Endothelial cell of umbilical vein (primary cell): ENCODE results near the gene EML4. TPM values are rescaled to one million over a fixed set of nuclear protein-coding genes. Genes with fewer than 3 reads are reported as not detected.

Source experiments
- BruUV-seq: library from RNA; stranded (reverse); fragments of 400-500 nt; replicated peaks from 2 replicates; lab custom pipeline; 2021; lab: Mats Ljungman, UMichigan
- CTCF ChIA-PET: fragments of 300-600, 350-600 bp; sonication (Branson Sonifier 250); formaldehyde crosslinking; loops from one replicate; lab custom pipeline; 2021; ENCODE audit warnings: antibody characterized with exemption, inconsistent platforms; lab: Charles Lee
- POLR2A ChIA-PET: fragments of 300-600, 350-600 bp; sonication (Branson Sonifier 250); formaldehyde crosslinking; loops from one replicate; lab custom pipeline; 2021; ENCODE audit warnings: antibody characterized with exemption, inconsistent platforms; lab: Charles Lee
- DNase-seq: peaks from one replicate; pipeline ENCODE4 v3.0.0-alpha.2; 2011; ENCODE audit warnings: low read depth, low spot score
- FAIRE-seq: peaks from 2 replicates; lab custom pipeline; 2011; peaks lifted over from hg19 to GRCh38; lab: Jason Lieb, UNC
- H2AFZ ChIP-seq: 2 replicates; pipeline ENCODE4 v1.6.0; 2012; ENCODE audit warnings: low read depth, low read length, control low read depth, inconsistent platforms
- H3K27ac ChIP-seq: 2 replicates; pipeline ENCODE4 v1.5.1; 2011; ENCODE audit warnings: low read depth, mild to moderate bottlenecking, control low read depth, low read length, moderate library complexity; ENCODE audit not compliant: insufficient read depth
- H3K27me3 ChIP-seq, 2 experiments: 2 replicates each; pipeline versions ENCODE4 v1.6.0 to v1.6.1; 2011; ENCODE audit warnings: low read length in 2 of 2, mixed read lengths in 1 of 2; ENCODE audit not compliant: control insufficient read depth in 2 of 2, insufficient read depth in 2 of 2
- H3K36me3 ChIP-seq, 2 experiments: 2 replicates in 1 of 2; 3 replicates in 1 of 2; pipeline ENCODE4 v1.5.1; 2011; ENCODE audit warnings: low read length in 2 of 2, mild to moderate bottlenecking in 1 of 2, moderate library complexity in 1 of 2; ENCODE audit not compliant: control insufficient read depth in 2 of 2, insufficient read depth in 2 of 2; ENCODE audit errors: extremely low read depth in 1 of 2
- H3K4me1 ChIP-seq: 3 replicates; pipeline ENCODE4 v1.5.1; 2011; ENCODE audit warnings: mild to moderate bottlenecking, low read length; ENCODE audit not compliant: control insufficient read depth, insufficient read depth; ENCODE audit errors: extremely low read depth
- H3K4me2 ChIP-seq: 2 replicates; pipeline ENCODE4 v1.6.1; 2011; ENCODE audit warnings: low read length, control low read depth, mixed read lengths; ENCODE audit not compliant: insufficient read depth
- H3K4me3 ChIP-seq, 3 experiments: fragments of 200-600 bp in 1 of 3; sonication (generic), shearing (Covaris generic) in 1 of 3; replicated peaks in 1 of 3; 2 replicates each; pipeline ENCODE4 v1.5.1; 2011 to 2016; ENCODE audit warnings: control low read depth in 3 of 3, low read length in 3 of 3, mild to moderate bottlenecking in 2 of 3, inconsistent platforms in 1 of 3, low read depth in 1 of 3, moderate library complexity in 1 of 3; ENCODE audit not compliant: insufficient read depth in 1 of 3
- H3K79me2 ChIP-seq: 2 replicates; pipeline ENCODE4 v1.6.0; 2012; ENCODE audit warnings: low read length, inconsistent platforms; ENCODE audit not compliant: control insufficient read depth, insufficient read depth
- H3K9ac ChIP-seq: replicated peaks from 2 replicates; pipeline ENCODE3; 2011; ENCODE audit warnings: low read length, control low read depth; ENCODE audit not compliant: insufficient read depth; ENCODE audit errors: extremely low read depth
- H3K9me1 ChIP-seq: replicated peaks from 3 replicates; pipeline ENCODE4 v1.6.0; 2011; ENCODE audit warnings: mild to moderate bottlenecking, low read length; ENCODE audit not compliant: control insufficient read depth, insufficient read depth; ENCODE audit errors: extremely low read depth
- H3K9me3 ChIP-seq: replicated peaks from 2 replicates; pipeline ENCODE4 v1.5.1; 2012; ENCODE audit warnings: low read length, inconsistent platforms; ENCODE audit not compliant: control insufficient read depth, insufficient read depth
- H4K20me1 ChIP-seq: replicated peaks from 2 replicates; pipeline ENCODE3; 2011; ENCODE audit warnings: mild to moderate bottlenecking, low read length; ENCODE audit not compliant: control insufficient read depth, insufficient read depth; ENCODE audit errors: extremely low read depth
- CTCF ChIP-seq, 2 donors: IDR thresholded peaks; 1 replicate in 1 of 2; 2 replicates in 1 of 2; pipeline ENCODE4 v1.5.1; 2011; ENCODE audit warnings: low read length in 2 of 2, mild to moderate bottlenecking in 2 of 2, moderate library complexity in 2 of 2, control low read depth in 1 of 2, inconsistent platforms in 1 of 2, low read depth in 1 of 2; ENCODE audit not compliant: insufficient read depth in 1 of 2; ENCODE audit errors: extremely low read depth in 1 of 2
- EZH2 ChIP-seq: IDR thresholded peaks from 2 replicates; pipeline ENCODE4 v1.6.1; 2012; ENCODE audit warnings: borderline replicate concordance, low read depth, mild to moderate bottlenecking, moderate library complexity, low read length, inconsistent platforms; ENCODE audit not compliant: severe bottlenecking
- FOS ChIP-seq: IDR thresholded peaks from 2 replicates; pipeline ENCODE4 v1.6.1; 2011; ENCODE audit warnings: mild to moderate bottlenecking, low read length, moderate library complexity, borderline replicate concordance; ENCODE audit not compliant: insufficient read depth
- GATA2 ChIP-seq: IDR thresholded peaks from 2 replicates; pipeline ENCODE4 v1.7.0; 2011; ENCODE audit warnings: low read depth, mild to moderate bottlenecking, moderate library complexity, mixed read lengths, low read length; ENCODE audit not compliant: insufficient read length, insufficient read depth
- JUN ChIP-seq: IDR thresholded peaks from 2 replicates; pipeline ENCODE4 v1.6.1; 2011; ENCODE audit warnings: borderline replicate concordance, low read depth; ENCODE audit not compliant: insufficient read length, insufficient read depth
- MAX ChIP-seq: IDR thresholded peaks from 2 replicates; pipeline ENCODE4 v1.6.1; 2011; ENCODE audit not compliant: insufficient read depth, insufficient read length
- MYC ChIP-seq: IDR thresholded peaks from one replicate; pipeline ENCODE4 v1.6.1; 2011; ENCODE audit warnings: mild to moderate bottlenecking, low read depth, low read length
- POLR2A ChIP-seq: IDR thresholded peaks from 2 replicates; pipeline ENCODE4 v1.6.1; 2012; ENCODE audit warnings: low read depth, mild to moderate bottlenecking, control low read depth, low read length
- POLR2AphosphoS5 ChIP-seq: IDR thresholded peaks from 2 replicates; pipeline ENCODE4 v1.6.1; 2012; ENCODE audit warnings: low read depth, mild to moderate bottlenecking, control low read depth, low read length, moderate library complexity; ENCODE audit not compliant: insufficient read depth
- dilution Hi-C: fragments of 300-500 bp; cut with MboI; formaldehyde crosslinking; loops from one replicate; pipeline ENCODE4 v1.15.0; 2019; ENCODE audit warnings: low sequenced_read_pairs; ENCODE audit not compliant: extremely low pct_ligation_motif_present
- intact Hi-C: fragments of 100-400 bp; cut with micrococcal nuclease; formaldehyde crosslinking; loops from one replicate; pipeline ENCODE4 v1.10.0; 2022
- polyA plus RNA-seq, 4 experiments: library from polyadenylated mRNA; depleted of rRNA in 3 of 4; stranded (reverse) in 3 of 4; unstranded in 1 of 4; fragments of >200 nt; gene quantifications; 2 replicates each; pipeline versions ENCODE4 v1.2.1 to v1.2.3, GENCODE V29; 2011 to 2012; ENCODE audit warnings: missing spikeins in 1 of 4
- total RNA-seq: library from RNA; stranded (reverse); gene quantifications from 2 replicates; pipeline ENCODE4 v1.2.3, GENCODE V29; 2021

EML4 gene
- total and polyA plus RNA-seq, 2 donors (not counting 3 experiments of a cell fraction or from before 2014, with no cell fraction given), result 13.3 to 32.0 TPM

- H3K9me1 ChIP-seq, result no peaks in the 10 kb centered on the region
- no peaks in the 10 kb centered on the region for H3K36me3 ChIP-seq
- no TSS peak for BruUV-seq
- intact Hi-C loops, result no loop called here
- DNase-seq (peak; percentile 24), FAIRE-seq (no peak)
- dilution Hi-C loops, result no loop called here
- CTCF ChIA-PET, result interaction anchor here (0.7 to 1.4 kb wide), 4 partner anchors 9 to 181 kb away, joined by 3 to 4 read pairs (median 4); no protein-coding TSS in a partner anchor
- no peaks in the 10 kb centered on the region for H4K20me1 ChIP-seq
- POLR2A ChIA-PET, result no interaction called here
- TF ChIP-seq FOS (no peak), POLR2AphosphoS5 (no peak), EZH2 (no peak), MAX (no peak), MYC (no peak), GATA2 (no peak), POLR2A (no peak), JUN (no peak), CTCF (IDR thresholded peaks at IDR 0.05; ENCODE audit: extremely low read depth in 1 of 2, insufficient read depth in 1 of 2, low read depth in 1 of 2, low read length in 2 of 2) (no peak)
- H2AFZ ChIP-seq, result no peak overlapping the region
- no peak overlapping the region for H3K4me2 ChIP-seq
- no peak overlapping the region for H3K4me3 ChIP-seq
- no peak overlapping the region for H3K9ac ChIP-seq
- no peak overlapping the region for H3K27ac ChIP-seq
- H3K79me2 ChIP-seq, result no peaks in the 10 kb centered on the region
- no peaks in the 10 kb centered on the region for H3K9me3 ChIP-seq
- H3K4me1 ChIP-seq, result peaks cover under 1% of the 10 kb centered on the region
- peaks cover 0 to 3% of the 10 kb centered on the region in 2 experiments for H3K27me3 ChIP-seq
Observed at GRCh38 chr2:42147641-42148274, 21.4 kb upstream of the EML4 start.
